ENCODE data around the gene E2F4.

GRCh38 chr16:67246756-67247191 lies 54.8 kb downstream of the E2F4 start:
- no peak for TF ChIP-seq ISL1 (CRISPR knock-in tag; IDR thresholded peaks at IDR 0.05)
- TF ChIP-seq GLIS3 (CRISPR knock-in tag; IDR thresholded peaks at IDR 0.05), result no peak
- TF ChIP-seq RARB (CRISPR knock-in tag; IDR thresholded peaks at IDR 0.05), result no peak
- TF ChIP-seq TCF4 (CRISPR knock-in tag; IDR thresholded peaks at IDR 0.05; ENCODE audit: borderline replicate concordance), result no peak
- no peak for TF ChIP-seq CSRNP3 (CRISPR knock-in tag; IDR thresholded peaks at IDR 0.05)
- no peak for TF ChIP-seq ZFP30 (CRISPR knock-in tag; IDR thresholded peaks at IDR 0.05)

Measured in SK-N-SH treated with all-trans-retinoic acid at 6 μM for 48 hours (cell line).